ENCODE data around the gene GHITM. TPM values are rescaled to one million over a fixed set of nuclear protein-coding genes. Genes with fewer than 3 reads are reported as not detected.

Gene GHITM
- total and polyA plus RNA-seq, 2 experiments from 2014 or later: 97.1 to 105 TPM

- TF ChIP-seq, protein P1, sequence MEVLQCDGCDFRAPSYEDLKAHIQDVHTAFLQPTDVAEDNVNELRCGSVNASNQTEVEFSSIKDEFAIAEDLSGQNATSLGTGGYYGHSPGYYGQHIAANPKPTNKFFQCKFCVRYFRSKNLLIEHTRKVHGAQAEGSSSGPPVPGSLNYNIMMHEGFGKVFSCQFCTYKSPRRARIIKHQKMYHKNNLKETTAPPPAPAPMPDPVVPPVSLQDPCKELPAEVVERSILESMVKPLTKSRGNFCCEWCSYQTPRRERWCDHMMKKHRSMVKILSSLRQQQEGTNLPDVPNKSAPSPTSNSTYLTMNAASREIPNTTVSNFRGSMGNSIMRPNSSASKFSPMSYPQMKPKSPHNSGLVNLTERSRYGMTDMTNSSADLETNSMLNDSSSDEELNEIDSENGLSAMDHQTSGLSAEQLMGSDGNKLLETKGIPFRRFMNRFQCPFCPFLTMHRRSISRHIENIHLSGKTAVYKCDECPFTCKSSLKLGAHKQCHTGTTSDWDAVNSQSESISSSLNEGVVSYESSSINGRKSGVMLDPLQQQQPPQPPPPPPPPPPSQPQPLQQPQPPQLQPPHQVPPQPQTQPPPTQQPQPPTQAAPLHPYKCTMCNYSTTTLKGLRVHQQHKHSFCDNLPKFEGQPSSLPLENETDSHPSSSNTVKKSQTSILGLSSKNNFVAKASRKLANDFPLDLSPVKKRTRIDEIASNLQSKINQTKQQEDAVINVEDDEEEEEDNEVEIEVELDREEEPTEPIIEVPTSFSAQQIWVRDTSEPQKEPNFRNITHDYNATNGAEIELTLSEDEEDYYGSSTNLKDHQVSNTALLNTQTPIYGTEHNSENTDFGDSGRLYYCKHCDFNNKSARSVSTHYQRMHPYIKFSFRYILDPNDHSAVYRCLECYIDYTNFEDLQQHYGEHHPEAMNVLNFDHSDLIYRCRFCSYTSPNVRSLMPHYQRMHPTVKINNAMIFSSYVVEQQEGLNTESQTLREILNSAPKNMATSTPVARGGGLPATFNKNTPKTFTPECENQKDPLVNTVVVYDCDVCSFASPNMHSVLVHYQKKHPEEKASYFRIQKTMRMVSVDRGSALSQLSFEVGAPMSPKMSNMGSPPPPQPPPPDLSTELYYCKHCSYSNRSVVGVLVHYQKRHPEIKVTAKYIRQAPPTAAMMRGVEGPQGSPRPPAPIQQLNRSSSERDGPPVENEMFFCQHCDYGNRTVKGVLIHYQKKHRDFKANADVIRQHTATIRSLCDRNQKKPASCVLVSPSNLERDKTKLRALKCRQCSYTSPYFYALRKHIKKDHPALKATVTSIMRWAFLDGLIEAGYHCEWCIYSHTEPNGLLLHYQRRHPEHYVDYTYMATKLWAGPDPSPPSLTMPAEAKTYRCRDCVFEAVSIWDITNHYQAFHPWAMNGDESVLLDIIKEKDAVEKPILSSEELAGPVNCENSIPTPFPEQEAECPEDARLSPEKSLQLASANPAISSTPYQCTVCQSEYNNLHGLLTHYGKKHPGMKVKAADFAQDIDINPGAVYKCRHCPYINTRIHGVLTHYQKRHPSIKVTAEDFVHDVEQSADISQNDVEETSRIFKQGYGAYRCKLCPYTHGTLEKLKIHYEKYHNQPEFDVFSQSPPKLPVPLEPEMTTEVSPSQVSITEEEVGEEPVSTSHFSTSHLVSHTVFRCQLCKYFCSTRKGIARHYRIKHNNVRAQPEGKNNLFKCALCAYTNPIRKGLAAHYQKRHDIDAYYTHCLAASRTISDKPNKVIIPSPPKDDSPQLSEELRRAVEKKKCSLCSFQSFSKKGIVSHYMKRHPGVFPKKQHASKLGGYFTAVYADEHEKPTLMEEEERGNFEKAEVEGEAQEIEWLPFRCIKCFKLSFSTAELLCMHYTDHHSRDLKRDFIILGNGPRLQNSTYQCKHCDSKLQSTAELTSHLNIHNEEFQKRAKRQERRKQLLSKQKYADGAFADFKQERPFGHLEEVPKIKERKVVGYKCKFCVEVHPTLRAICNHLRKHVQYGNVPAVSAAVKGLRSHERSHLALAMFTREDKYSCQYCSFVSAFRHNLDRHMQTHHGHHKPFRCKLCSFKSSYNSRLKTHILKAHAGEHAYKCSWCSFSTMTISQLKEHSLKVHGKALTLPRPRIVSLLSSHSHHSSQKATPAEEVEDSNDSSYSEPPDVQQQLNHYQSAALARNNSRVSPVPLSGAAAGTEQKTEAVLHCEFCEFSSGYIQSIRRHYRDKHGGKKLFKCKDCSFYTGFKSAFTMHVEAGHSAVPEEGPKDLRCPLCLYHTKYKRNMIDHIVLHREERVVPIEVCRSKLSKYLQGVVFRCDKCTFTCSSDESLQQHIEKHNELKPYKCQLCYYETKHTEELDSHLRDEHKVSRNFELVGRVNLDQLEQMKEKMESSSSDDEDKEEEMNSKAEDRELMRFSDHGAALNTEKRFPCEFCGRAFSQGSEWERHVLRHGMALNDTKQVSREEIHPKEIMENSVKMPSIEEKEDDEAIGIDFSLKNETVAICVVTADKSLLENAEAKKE (CRISPR knock-in tag; IDR thresholded peaks at IDR 0.05): no peak
- TF ChIP-seq JUNB (IDR thresholded peaks at IDR 0.05; ENCODE audit: unreplicated experiment): no peak
- TF ChIP-seq NANOG (IDR thresholded peaks at IDR 0.05; ENCODE audit: borderline replicate concordance): no peak
- TF ChIP-seq, protein P2, sequence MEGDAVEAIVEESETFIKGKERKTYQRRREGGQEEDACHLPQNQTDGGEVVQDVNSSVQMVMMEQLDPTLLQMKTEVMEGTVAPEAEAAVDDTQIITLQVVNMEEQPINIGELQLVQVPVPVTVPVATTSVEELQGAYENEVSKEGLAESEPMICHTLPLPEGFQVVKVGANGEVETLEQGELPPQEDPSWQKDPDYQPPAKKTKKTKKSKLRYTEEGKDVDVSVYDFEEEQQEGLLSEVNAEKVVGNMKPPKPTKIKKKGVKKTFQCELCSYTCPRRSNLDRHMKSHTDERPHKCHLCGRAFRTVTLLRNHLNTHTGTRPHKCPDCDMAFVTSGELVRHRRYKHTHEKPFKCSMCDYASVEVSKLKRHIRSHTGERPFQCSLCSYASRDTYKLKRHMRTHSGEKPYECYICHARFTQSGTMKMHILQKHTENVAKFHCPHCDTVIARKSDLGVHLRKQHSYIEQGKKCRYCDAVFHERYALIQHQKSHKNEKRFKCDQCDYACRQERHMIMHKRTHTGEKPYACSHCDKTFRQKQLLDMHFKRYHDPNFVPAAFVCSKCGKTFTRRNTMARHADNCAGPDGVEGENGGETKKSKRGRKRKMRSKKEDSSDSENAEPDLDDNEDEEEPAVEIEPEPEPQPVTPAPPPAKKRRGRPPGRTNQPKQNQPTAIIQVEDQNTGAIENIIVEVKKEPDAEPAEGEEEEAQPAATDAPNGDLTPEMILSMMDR (conservative IDR thresholded peaks at IDR 0.05; ENCODE audit: low read depth in 2 of 2): no peak
- TF ChIP-seq EZH2phosphoT487 (IDR thresholded peaks at IDR 0.05; ENCODE audit: unreplicated experiment): no peak
- TF ChIP-seq, protein P3, sequence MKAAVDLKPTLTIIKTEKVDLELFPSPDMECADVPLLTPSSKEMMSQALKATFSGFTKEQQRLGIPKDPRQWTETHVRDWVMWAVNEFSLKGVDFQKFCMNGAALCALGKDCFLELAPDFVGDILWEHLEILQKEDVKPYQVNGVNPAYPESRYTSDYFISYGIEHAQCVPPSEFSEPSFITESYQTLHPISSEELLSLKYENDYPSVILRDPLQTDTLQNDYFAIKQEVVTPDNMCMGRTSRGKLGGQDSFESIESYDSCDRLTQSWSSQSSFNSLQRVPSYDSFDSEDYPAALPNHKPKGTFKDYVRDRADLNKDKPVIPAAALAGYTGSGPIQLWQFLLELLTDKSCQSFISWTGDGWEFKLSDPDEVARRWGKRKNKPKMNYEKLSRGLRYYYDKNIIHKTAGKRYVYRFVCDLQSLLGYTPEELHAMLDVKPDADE (IDR thresholded peaks at IDR 0.05): no peak
- TF ChIP-seq ZNF114 (CRISPR knock-in tag; IDR thresholded peaks at IDR 0.05): no peak
Observed at GRCh38 chr10:84193327-84193726, 54.0 kb downstream of the GHITM start (continued).
